Measurements from ENCODE around the gene RBMS2.

The RBMS2 gene

DNA sequence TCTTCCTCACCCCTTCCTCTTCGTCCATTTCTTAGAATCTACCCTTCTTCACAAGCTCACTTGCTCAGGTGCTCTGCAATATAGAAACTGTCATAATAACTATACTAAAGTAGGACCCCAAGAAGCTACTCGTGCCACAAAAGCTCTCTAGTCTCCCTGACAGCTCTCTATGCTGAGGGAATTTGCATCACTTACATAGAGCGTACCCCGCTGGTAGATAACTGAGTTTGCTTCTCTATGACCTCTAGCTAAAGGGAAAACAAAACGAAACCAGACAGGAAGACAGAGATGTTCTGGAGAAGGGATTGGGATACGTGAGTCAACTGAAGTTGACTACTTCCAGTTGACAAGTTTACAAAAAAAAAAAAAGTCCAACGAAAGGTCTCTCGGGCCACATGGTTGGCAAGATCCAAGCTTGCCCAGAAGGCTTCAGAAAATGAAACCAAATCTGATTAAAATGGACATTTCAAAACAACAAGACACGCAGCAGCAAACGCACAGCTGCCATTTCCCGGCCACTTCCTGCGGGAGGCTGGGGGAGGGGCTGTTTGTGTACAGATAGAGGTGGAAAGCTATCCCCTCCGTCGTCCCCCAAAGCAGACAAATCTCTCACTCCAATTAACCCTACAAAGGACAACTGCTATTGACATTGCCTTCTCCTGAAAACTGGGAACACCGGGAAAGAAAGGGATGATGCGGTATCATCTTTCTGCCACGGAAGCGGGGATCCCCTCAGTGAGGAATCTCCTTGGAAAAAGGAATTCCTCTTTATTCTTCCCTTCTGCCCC lies 107.2 kb downstream of the RBMS2 start:
- peak; percentile 42 for ATAC-seq
- TF ChIP-seq, protein P1, sequence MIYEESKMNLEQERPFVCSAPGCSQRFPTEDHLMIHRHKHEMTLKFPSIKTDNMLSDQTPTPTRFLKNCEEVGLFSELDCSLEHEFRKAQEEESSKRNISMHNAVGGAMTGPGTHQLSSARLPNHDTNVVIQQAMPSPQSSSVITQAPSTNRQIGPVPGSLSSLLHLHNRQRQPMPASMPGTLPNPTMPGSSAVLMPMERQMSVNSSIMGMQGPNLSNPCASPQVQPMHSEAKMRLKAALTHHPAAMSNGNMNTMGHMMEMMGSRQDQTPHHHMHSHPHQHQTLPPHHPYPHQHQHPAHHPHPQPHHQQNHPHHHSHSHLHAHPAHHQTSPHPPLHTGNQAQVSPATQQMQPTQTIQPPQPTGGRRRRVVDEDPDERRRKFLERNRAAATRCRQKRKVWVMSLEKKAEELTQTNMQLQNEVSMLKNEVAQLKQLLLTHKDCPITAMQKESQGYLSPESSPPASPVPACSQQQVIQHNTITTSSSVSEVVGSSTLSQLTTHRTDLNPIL (CRISPR knock-in tag; IDR thresholded peaks at IDR 0.05; ENCODE audit: low read depth) = no peak
- TF ChIP-seq ZNF70 (CRISPR knock-in tag; IDR thresholded peaks at IDR 0.05) (no peak), TOX (CRISPR knock-in tag; IDR thresholded peaks at IDR 0.05; ENCODE audit: borderline replicate concordance) (no peak), PPARA (CRISPR knock-in tag; IDR thresholded peaks at IDR 0.05; ENCODE audit: borderline replicate concordance) (no peak), CSDC2 (CRISPR knock-in tag; IDR thresholded peaks at IDR 0.05) (no peak), ZC3H10 (CRISPR knock-in tag; IDR thresholded peaks at IDR 0.05) (no peak)
- TF ChIP-seq, protein P2, sequence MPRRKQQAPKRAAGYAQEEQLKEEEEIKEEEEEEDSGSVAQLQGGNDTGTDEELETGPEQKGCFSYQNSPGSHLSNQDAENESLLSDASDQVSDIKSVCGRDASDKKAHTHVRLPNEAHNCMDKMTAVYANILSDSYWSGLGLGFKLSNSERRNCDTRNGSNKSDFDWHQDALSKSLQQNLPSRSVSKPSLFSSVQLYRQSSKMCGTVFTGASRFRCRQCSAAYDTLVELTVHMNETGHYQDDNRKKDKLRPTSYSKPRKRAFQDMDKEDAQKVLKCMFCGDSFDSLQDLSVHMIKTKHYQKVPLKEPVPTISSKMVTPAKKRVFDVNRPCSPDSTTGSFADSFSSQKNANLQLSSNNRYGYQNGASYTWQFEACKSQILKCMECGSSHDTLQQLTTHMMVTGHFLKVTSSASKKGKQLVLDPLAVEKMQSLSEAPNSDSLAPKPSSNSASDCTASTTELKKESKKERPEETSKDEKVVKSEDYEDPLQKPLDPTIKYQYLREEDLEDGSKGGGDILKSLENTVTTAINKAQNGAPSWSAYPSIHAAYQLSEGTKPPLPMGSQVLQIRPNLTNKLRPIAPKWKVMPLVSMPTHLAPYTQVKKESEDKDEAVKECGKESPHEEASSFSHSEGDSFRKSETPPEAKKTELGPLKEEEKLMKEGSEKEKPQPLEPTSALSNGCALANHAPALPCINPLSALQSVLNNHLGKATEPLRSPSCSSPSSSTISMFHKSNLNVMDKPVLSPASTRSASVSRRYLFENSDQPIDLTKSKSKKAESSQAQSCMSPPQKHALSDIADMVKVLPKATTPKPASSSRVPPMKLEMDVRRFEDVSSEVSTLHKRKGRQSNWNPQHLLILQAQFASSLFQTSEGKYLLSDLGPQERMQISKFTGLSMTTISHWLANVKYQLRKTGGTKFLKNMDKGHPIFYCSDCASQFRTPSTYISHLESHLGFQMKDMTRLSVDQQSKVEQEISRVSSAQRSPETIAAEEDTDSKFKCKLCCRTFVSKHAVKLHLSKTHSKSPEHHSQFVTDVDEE (CRISPR knock-in tag; IDR thresholded peaks at IDR 0.05) = no peak

DNA sequence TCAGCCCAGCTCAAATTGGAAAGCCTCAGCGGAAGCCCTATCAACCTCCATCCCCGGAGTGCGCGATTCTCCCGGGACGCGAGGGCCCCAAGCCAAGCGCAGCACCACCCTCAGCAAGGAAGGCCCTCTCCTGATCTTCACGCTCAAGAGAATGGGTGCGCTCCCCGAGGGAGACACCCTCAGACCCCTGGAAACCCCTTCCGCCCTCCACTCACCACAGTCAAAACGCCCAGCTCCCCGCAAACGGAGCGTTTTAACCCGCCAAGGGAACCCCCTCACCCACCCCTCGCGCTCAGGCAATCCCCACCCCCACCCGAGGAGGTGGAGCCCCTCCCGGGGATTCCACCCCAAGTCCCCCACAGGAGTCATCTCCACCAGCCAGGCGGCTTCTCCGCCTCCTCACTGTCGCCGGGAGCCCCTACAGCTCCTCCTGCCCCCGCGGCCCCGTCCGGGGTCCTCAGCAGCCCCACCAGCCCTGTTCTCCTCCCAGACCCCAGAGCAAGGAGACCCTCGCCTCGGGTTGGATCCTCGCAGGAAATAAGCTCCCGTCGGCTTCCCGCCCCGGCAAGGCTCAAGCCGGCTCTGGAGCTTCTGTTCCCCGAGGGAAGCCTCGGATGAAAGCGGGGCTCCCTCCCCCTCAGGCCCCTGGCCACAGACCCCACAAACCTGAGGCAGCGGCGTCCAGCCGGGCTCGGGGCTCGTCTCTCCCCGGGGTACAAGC lies 108.0 kb downstream of the RBMS2 start:
- TF ChIP-seq ESRRG (CRISPR knock-in tag; IDR thresholded peaks at IDR 0.05) (no peak), SNAI2 (CRISPR knock-in tag; IDR thresholded peaks at IDR 0.05) (no peak), PPARA (CRISPR knock-in tag; IDR thresholded peaks at IDR 0.05; ENCODE audit: borderline replicate concordance) (no peak), RARB (CRISPR knock-in tag; IDR thresholded peaks at IDR 0.05) (no peak), ARNTL (CRISPR knock-in tag; IDR thresholded peaks at IDR 0.05; ENCODE audit: borderline replicate concordance, low read depth) (no peak), ZFP3 (CRISPR knock-in tag; IDR thresholded peaks at IDR 0.05) (no peak), ZFP30 (CRISPR knock-in tag; IDR thresholded peaks at IDR 0.05) (no peak), OSR1 (CRISPR knock-in tag; IDR thresholded peaks at IDR 0.05) (no peak), GLIS3 (CRISPR knock-in tag; IDR thresholded peaks at IDR 0.05) (no peak), BACH2 (CRISPR knock-in tag; IDR thresholded peaks at IDR 0.05; ENCODE audit: borderline replicate concordance) (no peak), CSDC2 (CRISPR knock-in tag; IDR thresholded peaks at IDR 0.05) (no peak), TOX (CRISPR knock-in tag; IDR thresholded peaks at IDR 0.05; ENCODE audit: borderline replicate concordance) (no peak), ZNF565 (CRISPR knock-in tag; conservative IDR thresholded peaks at IDR 0.05; ENCODE audit: low read depth) (no peak), TCF4 (CRISPR knock-in tag; IDR thresholded peaks at IDR 0.05; ENCODE audit: borderline replicate concordance) (no peak), ZNF70 (CRISPR knock-in tag; IDR thresholded peaks at IDR 0.05) (no peak)
- TF ChIP-seq, protein P3, sequence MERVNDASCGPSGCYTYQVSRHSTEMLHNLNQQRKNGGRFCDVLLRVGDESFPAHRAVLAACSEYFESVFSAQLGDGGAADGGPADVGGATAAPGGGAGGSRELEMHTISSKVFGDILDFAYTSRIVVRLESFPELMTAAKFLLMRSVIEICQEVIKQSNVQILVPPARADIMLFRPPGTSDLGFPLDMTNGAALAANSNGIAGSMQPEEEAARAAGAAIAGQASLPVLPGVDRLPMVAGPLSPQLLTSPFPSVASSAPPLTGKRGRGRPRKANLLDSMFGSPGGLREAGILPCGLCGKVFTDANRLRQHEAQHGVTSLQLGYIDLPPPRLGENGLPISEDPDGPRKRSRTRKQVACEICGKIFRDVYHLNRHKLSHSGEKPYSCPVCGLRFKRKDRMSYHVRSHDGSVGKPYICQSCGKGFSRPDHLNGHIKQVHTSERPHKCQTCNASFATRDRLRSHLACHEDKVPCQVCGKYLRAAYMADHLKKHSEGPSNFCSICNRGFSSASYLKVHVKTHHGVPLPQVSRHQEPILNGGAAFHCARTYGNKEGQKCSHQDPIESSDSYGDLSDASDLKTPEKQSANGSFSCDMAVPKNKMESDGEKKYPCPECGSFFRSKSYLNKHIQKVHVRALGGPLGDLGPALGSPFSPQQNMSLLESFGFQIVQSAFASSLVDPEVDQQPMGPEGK (CRISPR knock-in tag; IDR thresholded peaks at IDR 0.05; ENCODE audit: borderline replicate concordance) = no peak
- peak; percentile 66 for ATAC-seq

DNA sequence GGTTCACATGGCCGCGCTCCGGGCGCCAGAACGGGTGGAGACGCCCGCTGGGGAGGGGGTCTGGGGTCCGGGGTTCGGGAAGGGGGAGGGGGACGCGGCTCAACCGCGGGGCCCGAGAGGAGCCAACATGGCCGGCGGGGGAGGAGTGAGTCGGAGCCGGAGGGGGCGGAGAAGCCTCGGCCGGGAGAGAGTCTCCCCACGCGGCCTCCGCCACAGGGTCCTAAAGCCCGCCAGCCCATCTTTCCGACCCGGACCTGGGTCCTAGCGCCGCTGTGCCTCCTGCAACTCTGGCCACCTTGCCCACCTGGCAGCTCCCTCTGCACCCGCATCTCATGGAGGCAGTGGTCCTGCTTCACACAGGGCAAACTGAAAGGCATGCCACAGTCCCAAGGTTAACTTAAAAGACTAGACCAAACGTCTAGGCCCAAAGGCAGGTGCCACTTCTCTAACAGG lies 108.6 kb downstream of the RBMS2 start, which contains the start of gene BAZ2A:
BAZ2A (minus strand) TSS at position 147 of the 453 bp plus-strand sequence. CDS start 12,796 bp downstream, outside the sequence.
- peak; percentile 86 for ATAC-seq
- no peak for TF ChIP-seq ZC3H10 (CRISPR knock-in tag; IDR thresholded peaks at IDR 0.05)
- TF ChIP-seq, protein P4, sequence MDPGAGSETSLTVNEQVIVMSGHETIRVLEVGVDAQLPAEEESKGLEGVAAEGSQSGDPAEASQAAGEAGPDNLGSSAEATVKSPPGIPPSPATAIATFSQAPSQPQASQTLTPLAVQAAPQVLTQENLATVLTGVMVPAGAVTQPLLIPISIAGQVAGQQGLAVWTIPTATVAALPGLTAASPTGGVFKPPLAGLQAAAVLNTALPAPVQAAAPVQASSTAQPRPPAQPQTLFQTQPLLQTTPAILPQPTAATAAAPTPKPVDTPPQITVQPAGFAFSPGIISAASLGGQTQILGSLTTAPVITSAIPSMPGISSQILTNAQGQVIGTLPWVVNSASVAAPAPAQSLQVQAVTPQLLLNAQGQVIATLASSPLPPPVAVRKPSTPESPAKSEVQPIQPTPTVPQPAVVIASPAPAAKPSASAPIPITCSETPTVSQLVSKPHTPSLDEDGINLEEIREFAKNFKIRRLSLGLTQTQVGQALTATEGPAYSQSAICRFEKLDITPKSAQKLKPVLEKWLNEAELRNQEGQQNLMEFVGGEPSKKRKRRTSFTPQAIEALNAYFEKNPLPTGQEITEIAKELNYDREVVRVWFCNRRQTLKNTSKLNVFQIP (CRISPR knock-in tag; IDR thresholded peaks at IDR 0.05; ENCODE audit: borderline replicate concordance, low read depth) = no peak
- TF ChIP-seq SNAI2 (CRISPR knock-in tag; IDR thresholded peaks at IDR 0.05) = no peak
- TF ChIP-seq ZNF8 (CRISPR knock-in tag; IDR thresholded peaks at IDR 0.05) = no peak
- TF ChIP-seq GLIS3 (CRISPR knock-in tag; IDR thresholded peaks at IDR 0.05) = no peak
- TF ChIP-seq, protein P3 (CRISPR knock-in tag; IDR thresholded peaks at IDR 0.05; ENCODE audit: borderline replicate concordance) = no peak
- TF ChIP-seq CSDC2 (CRISPR knock-in tag; IDR thresholded peaks at IDR 0.05) = no peak
- no peak for TF ChIP-seq ZNF70 (CRISPR knock-in tag; IDR thresholded peaks at IDR 0.05)
- TF ChIP-seq, protein P2 (CRISPR knock-in tag; IDR thresholded peaks at IDR 0.05) = no peak
- TF ChIP-seq, protein P1 (CRISPR knock-in tag; IDR thresholded peaks at IDR 0.05; ENCODE audit: low read depth) = no peak
- no peak for TF ChIP-seq PPARA (CRISPR knock-in tag; IDR thresholded peaks at IDR 0.05; ENCODE audit: borderline replicate concordance)
- TF ChIP-seq ZFP30 (CRISPR knock-in tag; IDR thresholded peaks at IDR 0.05) = no peak
